Naive thymus-derived CD4-positive, alpha-beta T cell (primary cell): ENCODE results near the gene DOK3. TPM values are rescaled to one million over a fixed set of nuclear protein-coding genes. Genes with fewer than 3 reads are reported as not detected.
A peak's percentile ranks its signal among the peaks of the same experiment; 100 is the strongest.

Experiments
- ATAC-seq: fragments of 150-1000 bp; cut with Tn5 transposase; 2 replicates; pipeline ENCODE4 v1.10.0; 2021; ENCODE audit warnings: mild to moderate bottlenecking, moderate library complexity
- CTCF ChIA-PET: fragments of 350-600 bp; sonication (Branson Sonifier 250); formaldehyde crosslinking; loops from one replicate; lab custom pipeline; 2021; ENCODE audit warnings: antibody characterized with exemption; lab: Charles Lee
- POLR2A ChIA-PET: fragments of 350-600 bp; sonication (Branson Sonifier 250); formaldehyde crosslinking; loops from one replicate; lab custom pipeline; 2021; ENCODE audit warnings: antibody characterized with exemption, inconsistent platforms; lab: Charles Lee
- DNase-seq, 9 donors: peaks; one replicate each; pipeline versions ENCODE4 v3.0.0 to v3.0.0-alpha.2; 2020 to 2022; ENCODE audit warnings: mixed read lengths in 1 of 9
- H3K27ac ChIP-seq: one replicate; pipeline ENCODE4 v1.7.0; 2013; ENCODE audit warnings: mild to moderate bottlenecking, low read depth, low read length, moderate library complexity
- H3K27me3 ChIP-seq, 2 donors: one replicate each; pipeline ENCODE4 v1.7.0; 2013; ENCODE audit warnings: low read length in 2 of 2, mild to moderate bottlenecking in 2 of 2, moderate library complexity in 2 of 2; ENCODE audit not compliant: control insufficient read depth in 2 of 2, insufficient read depth in 2 of 2
- H3K36me3 ChIP-seq, 3 experiments: 1 replicate in 2 of 3; 2 replicates in 1 of 3; pipeline ENCODE4 v1.7.0; 2013; ENCODE audit warnings: low read length in 3 of 3, mild to moderate bottlenecking in 3 of 3, moderate library complexity in 1 of 3; ENCODE audit not compliant: insufficient read depth in 3 of 3, control insufficient read depth in 2 of 3
- H3K4me1 ChIP-seq, 2 donors: one replicate each; pipeline ENCODE4 v1.7.0; 2013; ENCODE audit warnings: low read length in 2 of 2, mild to moderate bottlenecking in 2 of 2, moderate library complexity in 1 of 2; ENCODE audit not compliant: control insufficient read depth in 2 of 2, insufficient read depth in 2 of 2
- H3K4me3 ChIP-seq: 2 replicates; pipeline ENCODE4 v1.7.0; 2013; ENCODE audit warnings: mild to moderate bottlenecking, low read length
- H3K9me3 ChIP-seq, 3 experiments: 1 replicate in 2 of 3; 2 replicates in 1 of 3; pipeline ENCODE4 v1.7.0; 2013; ENCODE audit warnings: low read length in 3 of 3; ENCODE audit not compliant: control insufficient read depth in 2 of 3
- H3K27ac Mint-ChIP-seq, 9 donors: one replicate each; pipeline ENCODE4 v1.8.0; 2020 to 2022; ENCODE audit warnings: mixed read lengths in 9 of 9, mild to moderate bottlenecking in 8 of 9, moderate library complexity in 5 of 9, inconsistent platforms in 2 of 9
- H3K27me3 Mint-ChIP-seq, 5 donors: one replicate each; pipeline ENCODE4 v1.8.0; 2021 to 2022; ENCODE audit warnings: mixed read lengths in 5 of 5, mild to moderate bottlenecking in 1 of 5
- H3K36me3 Mint-ChIP-seq, 5 donors: one replicate each; pipeline ENCODE4 v1.8.0; 2020 to 2022; ENCODE audit warnings: mixed read lengths in 5 of 5, mild to moderate bottlenecking in 3 of 5, inconsistent platforms in 1 of 5
- H3K4me1 Mint-ChIP-seq, 7 donors: one replicate each; pipeline ENCODE4 v1.8.0; 2020 to 2022; ENCODE audit warnings: mixed read lengths in 7 of 7, mild to moderate bottlenecking in 3 of 7, inconsistent platforms in 1 of 7
- H3K4me3 Mint-ChIP-seq, 10 donors: one replicate each; pipeline ENCODE4 v1.8.0; 2020 to 2022; ENCODE audit warnings: mild to moderate bottlenecking in 10 of 10, mixed read lengths in 10 of 10, moderate library complexity in 6 of 10, inconsistent platforms in 2 of 10
- H3K9me3 Mint-ChIP-seq, 11 donors: one replicate each; pipeline ENCODE4 v1.8.0; 2020 to 2022; ENCODE audit warnings: mixed read lengths in 11 of 11, mild to moderate bottlenecking in 4 of 11, inconsistent platforms in 1 of 11, moderate library complexity in 1 of 11
- intact Hi-C, 2 donors: fragments of 100-400 bp; cut with micrococcal nuclease; formaldehyde crosslinking; loops; one replicate each; pipeline ENCODE4 v1.15.1; 2023
- polyA plus RNA-seq, 2 donors: library from polyadenylated mRNA; unstranded; fragments of 300-500 nt; fragmentation: Illumina TruSeq; gene quantifications; one replicate each; pipeline ENCODE4 v1.2.3, GENCODE V29; 2021
- total RNA-seq, 6 experiments: library from RNA in 5 of 6; stranded (reverse) in 5 of 6; gene quantifications; 1 replicate in 5 of 6; 2 replicates in 1 of 6; pipeline ENCODE4 v1.2.3 and lab custom pipeline; 2021 to 2026

The DOK3 gene
- total and polyA plus RNA-seq, 7 experiments from 2014 or later: 0.09 to 67.1 (median 4.0) TPM

GRCh38 chr5:177547736-177548135 is 38.1 kb upstream of the DOK3 start:
- H3K36me3 ChIP-seq: peaks cover 0 to 10% (median 0%) of the 10 kb centered on the region in 3 experiments
- no peak overlapping the region for H3K27ac Mint-ChIP-seq
- H3K4me1 ChIP-seq: peaks cover under 1% of the 10 kb centered on the region in 2 donors
- ATAC-seq (no peak), DNase-seq (no peak)
- no peak overlapping the region for H3K4me3 Mint-ChIP-seq
- H3K4me3 ChIP-seq: no peak overlapping the region
- no peaks in the 10 kb centered on the region for H3K27me3 Mint-ChIP-seq
- intact Hi-C loops: no loop called here
- CTCF ChIA-PET: no interaction called here
- no peaks in the 10 kb centered on the region for H3K9me3 Mint-ChIP-seq
- POLR2A ChIA-PET: no interaction called here
- peaks cover 0 to 9% (median under 1%) of the 10 kb centered on the region in 5 donors for H3K36me3 Mint-ChIP-seq
- peaks cover 18 to 68% (median 52%) of the 10 kb centered on the region in 7 donors for H3K4me1 Mint-ChIP-seq
- no peak overlapping the region for H3K27ac ChIP-seq
- H3K27me3 ChIP-seq: no peaks in the 10 kb centered on the region
- no peaks in the 10 kb centered on the region for H3K9me3 ChIP-seq

- no peaks in the 10 kb centered on the region for H3K9me3 ChIP-seq
- Mint-ChIP-seq H3K9me3 (no peaks in the 10 kb centered on the region), H3K27ac (peak overlapping the region in 1 of 9 donors; percentile 55), H3K4me1 (peaks cover 15 to 66% (median 45%) of the 10 kb centered on the region in 7 donors), H3K27me3 (no peaks in the 10 kb centered on the region), H3K4me3 (no peak overlapping the region), H3K36me3 (peaks cover 0 to 10% (median 6%) of the 10 kb centered on the region in 5 donors)
- H3K27me3 ChIP-seq: no peaks in the 10 kb centered on the region
- intact Hi-C loops: no loop called here
- ChIA-PET POLR2A (no interaction called here), CTCF (no interaction called here)
- no peak overlapping the region for H3K4me3 ChIP-seq
- peaks cover 0 to 9% (median 3%) of the 10 kb centered on the region in 3 experiments for H3K36me3 ChIP-seq
- no peaks in the 10 kb centered on the region for H3K4me1 ChIP-seq
- no peak overlapping the region for H3K27ac ChIP-seq
- DNase-seq (no peak), ATAC-seq (peak; percentile 71)
These were observed 36.7 kb upstream of the DOK3 start for GRCh38 chr5:177546258-177546741.

DNA sequence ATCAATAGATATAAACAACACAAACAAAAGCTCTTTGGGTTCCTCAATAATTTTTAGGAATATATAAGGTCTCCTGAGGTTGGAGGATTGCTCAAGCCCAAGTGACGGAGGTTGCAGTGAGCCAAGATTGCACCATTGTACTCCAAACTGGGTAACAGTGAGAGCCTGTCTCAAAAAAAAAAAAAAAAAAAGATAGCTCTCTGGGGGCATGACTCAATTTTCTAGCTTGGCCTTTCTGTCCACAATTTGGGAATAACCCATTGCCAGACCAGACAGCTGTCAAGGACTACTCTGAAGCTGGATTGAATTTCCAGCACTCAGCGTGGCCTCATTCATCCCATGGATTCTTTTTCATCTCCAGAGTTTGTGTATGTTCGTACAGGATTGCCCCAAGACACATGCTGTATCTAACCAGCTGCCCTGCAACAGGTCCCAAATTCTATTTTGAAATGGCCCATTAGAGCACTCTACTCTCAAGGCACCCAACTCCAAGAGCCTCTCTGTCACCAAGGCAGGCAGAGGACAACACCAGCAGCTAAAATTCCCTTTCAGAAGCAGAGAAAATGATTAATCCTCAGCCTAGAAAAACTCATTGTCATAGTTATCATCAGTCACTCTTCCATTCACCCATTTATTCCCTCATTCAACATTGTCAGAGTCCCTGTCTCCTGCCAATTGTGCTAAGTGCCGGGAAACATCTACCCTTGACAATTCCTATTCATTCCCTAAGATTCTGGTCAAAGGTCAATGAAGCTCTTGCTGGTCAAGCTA is 36.0 kb upstream of the DOK3 start:
- Mint-ChIP-seq H3K27me3 (no peaks in the 10 kb centered on the region), H3K9me3 (no peaks in the 10 kb centered on the region), H3K4me3 (no peak overlapping the region), H3K27ac (peak overlapping the region in 3 of 9 donors; percentile 47 to 75 (median 55)), H3K36me3 (peaks cover 0 to 10% (median 6%) of the 10 kb centered on the region in 5 donors), H3K4me1 (peaks cover 16 to 66% (median 49%) of the 10 kb centered on the region in 7 donors)
- Histone ChIP-seq H3K27ac (no peak overlapping the region), H3K9me3 (no peaks in the 10 kb centered on the region), H3K4me3 (no peak overlapping the region), H3K36me3 (peaks cover 0 to 5% (median 3%) of the 10 kb centered on the region in 3 experiments), H3K27me3 (no peaks in the 10 kb centered on the region), H3K4me1 (no peaks in the 10 kb centered on the region)
- ATAC-seq (peak; percentile 57), DNase-seq (no peak)
- intact Hi-C loops: no loop called here
- POLR2A ChIA-PET: no interaction called here
- CTCF ChIA-PET: interaction anchor here (1.0 kb wide), 1 partner anchor 24 kb away, joined by 3 read pairs; no protein-coding TSS in a partner anchor

- ChIA-PET CTCF (no interaction called here), POLR2A (no interaction called here)
- Histone ChIP-seq H3K27ac (no peak overlapping the region), H3K4me1 (no peaks in the 10 kb centered on the region), H3K36me3 (peaks cover 0 to 18% (median 9%) of the 10 kb centered on the region in 3 experiments), H3K27me3 (no peaks in the 10 kb centered on the region), H3K9me3 (no peaks in the 10 kb centered on the region), H3K4me3 (no peak overlapping the region)
- Mint-ChIP-seq H3K36me3 (peaks cover 0 to 18% (median 10%) of the 10 kb centered on the region in 5 donors), H3K27ac (peak overlapping the region in 2 of 9 donors; percentile 37 to 71), H3K27me3 (no peaks in the 10 kb centered on the region), H3K9me3 (no peaks in the 10 kb centered on the region), H3K4me3 (no peak overlapping the region), H3K4me1 (peaks cover 12 to 50% (median 36%) of the 10 kb centered on the region in 7 donors)
- no peak for DNase-seq
- intact Hi-C loops: no loop called here
- ATAC-seq: no peak
These were observed 33.3 kb upstream of the DOK3 start for GRCh38 chr5:177542816-177543465.

- Histone ChIP-seq H3K27ac (no peak overlapping the region), H3K4me1 (no peaks in the 10 kb centered on the region), H3K4me3 (no peak overlapping the region), H3K9me3 (no peaks in the 10 kb centered on the region), H3K27me3 (no peaks in the 10 kb centered on the region), H3K36me3 (peaks cover 0 to 41% (median 9%) of the 10 kb centered on the region in 3 experiments)
- H3K36me3 Mint-ChIP-seq: peaks cover 0 to 22% (median 14%) of the 10 kb centered on the region in 5 donors
- CTCF ChIA-PET: no interaction called here
- DNase-seq: no peak
- intact Hi-C loops: no loop called here
- H3K27me3 Mint-ChIP-seq: no peaks in the 10 kb centered on the region
- no peaks in the 10 kb centered on the region for H3K9me3 Mint-ChIP-seq
- H3K27ac Mint-ChIP-seq: no peak overlapping the region
- no peak overlapping the region for H3K4me3 Mint-ChIP-seq
- peaks cover 5 to 36% (median 19%) of the 10 kb centered on the region in 7 donors for H3K4me1 Mint-ChIP-seq
- ATAC-seq: no peak
- POLR2A ChIA-PET: no interaction called here
These were observed 30.8 kb upstream of the DOK3 start for GRCh38 chr5:177540438-177540837.

DNA sequence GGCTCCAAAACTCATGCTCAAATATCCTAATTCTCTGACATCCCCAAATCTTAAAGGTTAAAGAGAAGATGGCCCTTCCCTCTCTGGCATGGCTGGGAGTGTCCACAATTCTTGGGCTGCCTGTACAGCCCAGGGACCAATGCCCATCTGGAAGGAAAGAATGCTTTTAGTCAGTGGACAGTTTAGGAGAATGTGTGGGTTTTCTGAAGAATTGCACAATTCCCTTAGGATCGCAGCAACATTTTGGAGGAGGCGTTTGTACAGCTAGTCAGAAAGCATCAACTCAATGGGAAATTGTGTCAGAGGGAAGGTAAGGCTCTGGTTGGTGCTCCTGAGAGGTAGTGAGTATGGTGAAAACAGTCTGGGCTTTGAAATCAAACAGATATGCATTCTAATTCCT is 29.8 kb upstream of the DOK3 start:
- intact Hi-C loops: no loop called here
- no peak for ATAC-seq
- Mint-ChIP-seq H3K27ac (peak overlapping the region in 1 of 9 donors; percentile 53), H3K4me3 (no peak overlapping the region), H3K4me1 (peaks cover 5 to 32% (median 16%) of the 10 kb centered on the region in 7 donors), H3K9me3 (no peaks in the 10 kb centered on the region), H3K36me3 (peaks cover 0 to 27% (median 15%) of the 10 kb centered on the region in 5 donors), H3K27me3 (no peaks in the 10 kb centered on the region)
- H3K4me1 ChIP-seq: no peaks in the 10 kb centered on the region
- H3K9me3 ChIP-seq: no peaks in the 10 kb centered on the region
- no peaks in the 10 kb centered on the region for H3K27me3 ChIP-seq
- POLR2A ChIA-PET: no interaction called here
- no peak overlapping the region for H3K27ac ChIP-seq
- H3K36me3 ChIP-seq: peaks cover 0 to 47% (median 9%) of the 10 kb centered on the region in 3 experiments
- H3K4me3 ChIP-seq: no peak overlapping the region
- CTCF ChIA-PET: no interaction called here
- no peak for DNase-seq
